KG1 (cell line): ENCODE results near the gene SLC39A10.
"Not testable (repeated sequence)": the region's sequence is repeated elsewhere in the genome, so short reads cannot be mapped to it uniquely, and the experiment has no call there.

Source experiments
- DNase-seq: peaks from one replicate; lab custom pipeline; 2025; lab: John Stamatoyannopoulos, UW

The SLC39A10 gene, protein sequence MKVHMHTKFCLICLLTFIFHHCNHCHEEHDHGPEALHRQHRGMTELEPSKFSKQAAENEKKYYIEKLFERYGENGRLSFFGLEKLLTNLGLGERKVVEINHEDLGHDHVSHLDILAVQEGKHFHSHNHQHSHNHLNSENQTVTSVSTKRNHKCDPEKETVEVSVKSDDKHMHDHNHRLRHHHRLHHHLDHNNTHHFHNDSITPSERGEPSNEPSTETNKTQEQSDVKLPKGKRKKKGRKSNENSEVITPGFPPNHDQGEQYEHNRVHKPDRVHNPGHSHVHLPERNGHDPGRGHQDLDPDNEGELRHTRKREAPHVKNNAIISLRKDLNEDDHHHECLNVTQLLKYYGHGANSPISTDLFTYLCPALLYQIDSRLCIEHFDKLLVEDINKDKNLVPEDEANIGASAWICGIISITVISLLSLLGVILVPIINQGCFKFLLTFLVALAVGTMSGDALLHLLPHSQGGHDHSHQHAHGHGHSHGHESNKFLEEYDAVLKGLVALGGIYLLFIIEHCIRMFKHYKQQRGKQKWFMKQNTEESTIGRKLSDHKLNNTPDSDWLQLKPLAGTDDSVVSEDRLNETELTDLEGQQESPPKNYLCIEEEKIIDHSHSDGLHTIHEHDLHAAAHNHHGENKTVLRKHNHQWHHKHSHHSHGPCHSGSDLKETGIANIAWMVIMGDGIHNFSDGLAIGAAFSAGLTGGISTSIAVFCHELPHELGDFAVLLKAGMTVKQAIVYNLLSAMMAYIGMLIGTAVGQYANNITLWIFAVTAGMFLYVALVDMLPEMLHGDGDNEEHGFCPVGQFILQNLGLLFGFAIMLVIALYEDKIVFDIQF

DNA sequence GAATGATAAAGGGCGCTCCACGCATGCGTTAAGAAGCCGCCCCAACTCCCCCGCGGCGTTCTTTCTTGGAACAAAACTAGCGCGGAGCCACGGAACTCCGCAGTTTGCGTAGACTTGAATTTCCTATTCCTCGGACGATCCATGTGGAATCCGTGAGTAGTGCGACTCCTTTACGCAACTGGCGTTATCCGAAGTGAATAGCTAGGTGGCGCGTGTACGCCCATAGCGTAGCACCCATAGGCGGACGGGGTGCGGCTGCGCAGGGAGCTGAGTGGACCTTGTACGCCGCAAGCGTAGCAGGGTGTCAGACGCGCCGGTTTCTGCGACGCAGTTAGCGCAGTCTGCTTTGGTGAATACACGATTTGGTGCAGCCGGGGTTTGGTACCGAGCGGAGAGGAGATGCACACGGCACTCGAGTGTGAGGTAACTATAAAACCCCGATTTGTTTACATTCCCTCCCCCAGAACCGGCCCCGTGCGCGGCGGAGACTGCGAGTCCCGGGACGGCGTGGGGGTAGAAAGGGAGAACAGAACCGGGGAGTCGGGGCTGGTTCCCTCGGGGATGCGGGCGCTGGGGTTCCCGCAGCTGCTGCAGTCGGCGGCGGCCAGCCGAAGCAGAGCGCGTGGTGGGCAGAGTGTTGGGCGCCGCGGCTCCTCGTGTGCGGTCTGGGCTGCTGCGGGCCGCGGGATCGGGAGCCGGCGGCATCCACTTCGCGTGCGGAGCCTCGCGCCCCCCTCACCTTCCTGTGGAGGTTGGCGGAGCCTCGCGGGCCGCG is at the start of gene SLC39A10:
SLC39A10 (plus strand) TSS at position 368 of the 775 bp plus-strand sequence. CDS start 22,817 bp downstream, outside the sequence.
- DNase-seq: peak; percentile 92

DNA sequence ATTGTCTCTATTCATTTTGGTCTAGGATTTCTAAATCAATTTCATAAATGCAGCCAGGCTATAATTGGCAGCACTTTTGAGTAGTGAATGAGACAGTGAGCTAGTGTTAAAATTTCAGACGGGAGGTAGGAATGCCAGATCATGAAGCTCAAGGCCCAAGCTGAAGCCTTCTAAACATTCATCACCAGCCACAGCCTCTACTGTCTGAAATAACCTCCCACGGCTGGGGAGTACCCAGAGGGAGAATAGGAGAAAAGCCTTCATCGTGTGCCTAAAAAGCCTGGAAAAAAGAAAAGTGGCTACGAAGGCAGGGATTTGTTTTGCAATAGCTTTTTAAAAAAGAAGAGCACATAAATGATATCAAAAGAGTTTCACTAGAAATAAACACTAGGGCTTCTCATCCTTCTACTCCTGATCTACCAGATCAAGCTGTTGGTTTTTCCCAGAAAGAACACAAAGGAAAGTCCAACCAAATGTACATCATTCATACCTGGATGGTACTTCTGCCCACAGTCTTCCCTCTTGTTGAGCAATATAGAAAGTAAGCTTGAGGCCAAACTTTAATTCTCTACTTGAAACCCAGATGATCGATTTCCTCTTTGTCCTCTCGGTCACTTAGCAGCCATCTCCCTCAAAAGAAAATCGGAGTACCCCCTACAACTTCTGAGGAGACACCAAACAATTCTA is 48.1 kb upstream of the SLC39A10 start:
- DNase-seq: no peak

DNA sequence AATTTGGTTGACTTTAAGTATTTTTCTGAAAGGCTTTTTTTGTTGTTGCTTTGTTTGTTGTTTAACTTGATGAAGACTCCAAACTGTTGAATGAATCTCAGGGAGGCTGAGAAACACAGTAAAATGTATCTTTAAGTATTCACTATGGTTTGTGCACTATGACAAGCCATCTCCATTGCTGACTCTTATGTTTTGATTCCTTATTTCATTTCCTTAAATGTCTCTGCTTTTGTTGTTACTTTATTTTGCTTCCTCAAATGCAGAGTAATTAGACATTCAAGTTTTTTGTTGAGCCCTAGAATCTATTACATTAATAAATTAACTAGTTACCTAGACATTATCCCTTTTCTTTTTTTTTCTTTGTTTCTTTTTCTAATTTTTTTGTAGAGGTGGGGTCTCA is 46.3 kb upstream of the SLC39A10 start:
- DNase-seq: no peak

DNA sequence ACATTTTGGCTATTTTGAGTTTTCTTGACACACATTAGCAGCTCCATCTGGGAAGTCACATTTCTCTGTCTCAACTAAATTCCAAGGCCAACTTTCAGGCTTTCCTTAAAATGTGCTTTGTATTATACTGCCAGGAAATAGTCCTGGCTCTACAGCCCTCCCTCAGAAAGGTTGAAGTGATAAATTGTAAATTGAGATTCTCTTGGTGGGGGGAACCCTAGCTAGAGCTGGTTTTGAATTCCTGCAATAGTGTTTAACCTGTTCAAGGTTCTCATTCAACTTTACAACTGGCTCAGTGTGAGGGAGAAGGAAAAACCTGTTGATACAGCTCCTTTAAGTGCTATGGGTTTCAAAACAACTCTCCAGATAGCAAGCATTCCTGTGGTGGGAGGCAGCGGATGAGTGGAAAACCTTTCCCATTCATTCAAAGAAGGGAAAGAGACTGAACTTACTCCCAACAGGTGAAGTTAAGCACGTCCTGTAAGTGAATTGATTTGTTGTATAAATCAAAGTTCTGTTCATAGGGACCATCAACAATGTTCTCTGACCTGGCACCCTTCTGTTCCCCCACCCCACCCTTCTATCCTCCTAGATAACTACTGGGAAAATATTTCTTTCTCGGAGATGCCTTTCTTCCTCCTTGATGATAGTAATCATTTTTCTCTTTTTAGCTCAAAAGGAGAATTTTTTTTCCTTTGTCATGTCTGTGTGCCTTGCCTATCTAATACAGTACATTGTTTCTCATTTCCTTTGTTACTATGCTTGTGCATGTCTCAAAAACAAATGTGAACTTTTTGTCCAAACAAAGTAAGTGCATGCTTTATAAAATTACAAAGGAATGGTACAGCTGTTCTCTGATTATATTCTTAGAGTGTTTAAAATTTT is 44.2 kb upstream of the SLC39A10 start:
- no peak for DNase-seq

DNA sequence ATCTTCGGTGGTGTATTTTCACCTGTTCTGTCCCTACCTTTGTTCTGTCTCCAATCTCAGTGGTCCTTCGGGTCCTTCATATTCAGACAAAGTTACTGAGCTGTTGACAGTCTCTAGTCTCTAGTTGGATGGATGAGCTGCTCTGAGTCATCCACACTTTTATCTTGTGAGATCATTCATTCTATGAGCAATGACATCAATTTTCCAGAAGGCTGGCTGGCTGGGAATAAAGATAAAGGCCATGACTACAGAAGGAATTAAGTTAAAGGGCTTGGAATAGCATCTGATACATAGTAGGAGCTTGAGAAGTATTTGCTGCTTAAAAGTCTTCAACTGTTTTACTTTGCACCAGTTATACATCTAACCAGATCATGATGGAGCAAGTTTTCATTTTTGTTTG is 43.1 kb upstream of the SLC39A10 start:
- DNase-seq: no peak

DNA sequence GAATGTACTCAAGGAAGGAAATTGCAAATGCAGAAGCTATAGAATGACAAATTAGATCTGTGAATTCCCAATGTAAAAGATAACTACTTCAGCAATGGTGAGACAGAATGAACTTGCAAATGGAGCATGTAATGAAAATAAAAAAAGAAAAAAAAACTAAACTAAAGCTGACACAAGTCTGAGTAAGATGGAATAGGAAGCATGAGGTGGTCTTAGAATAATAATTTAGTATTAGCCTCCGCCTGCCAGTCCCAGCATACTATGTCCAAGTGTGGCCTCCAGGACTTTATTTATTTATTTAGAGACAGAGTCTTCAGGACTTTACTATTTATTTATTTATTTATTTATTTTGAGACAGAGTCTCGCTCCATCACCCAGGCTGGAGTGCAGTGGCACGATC is 37.4 kb upstream of the SLC39A10 start:
- no peak for DNase-seq

DNA sequence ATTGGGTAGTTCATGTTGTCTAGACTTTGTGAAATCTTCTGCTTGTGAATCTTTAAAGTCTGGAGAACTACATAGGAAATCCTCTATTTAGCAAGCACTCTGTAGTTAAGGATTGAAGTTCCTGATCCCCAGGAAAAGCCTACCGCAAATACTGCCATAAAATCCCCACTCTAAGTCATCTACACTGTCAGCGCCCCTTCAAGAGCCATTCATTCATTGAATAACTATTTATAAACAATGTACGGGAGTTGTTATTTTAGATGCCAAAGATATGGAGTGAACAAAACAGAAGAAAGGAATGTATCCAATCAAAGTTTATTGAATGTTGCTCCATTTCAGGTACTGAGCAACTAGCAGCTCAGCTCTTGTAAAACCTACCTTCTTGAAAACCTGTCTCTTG is 36.5 kb upstream of the SLC39A10 start:
- DNase-seq: no peak

DNA sequence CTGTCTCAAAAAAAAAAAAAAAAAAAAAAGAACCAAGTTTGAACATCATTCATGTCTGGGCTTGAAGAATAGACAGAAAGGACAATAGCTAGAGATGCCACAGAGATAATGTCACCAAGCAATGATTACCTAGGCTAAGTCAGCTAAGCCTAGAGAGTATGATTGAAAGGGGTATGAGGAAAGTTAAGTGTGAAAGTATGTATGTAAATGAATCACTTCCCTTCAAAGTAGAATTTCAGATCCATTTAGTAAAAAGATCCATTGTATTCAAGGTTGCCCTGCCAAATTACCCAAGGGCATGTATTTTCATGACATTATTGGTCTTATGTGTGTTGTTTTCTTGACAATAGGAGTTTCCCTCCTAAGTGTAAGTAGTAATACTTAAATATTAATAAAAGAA is 34.1 kb upstream of the SLC39A10 start:
- DNase-seq: no peak

DNA sequence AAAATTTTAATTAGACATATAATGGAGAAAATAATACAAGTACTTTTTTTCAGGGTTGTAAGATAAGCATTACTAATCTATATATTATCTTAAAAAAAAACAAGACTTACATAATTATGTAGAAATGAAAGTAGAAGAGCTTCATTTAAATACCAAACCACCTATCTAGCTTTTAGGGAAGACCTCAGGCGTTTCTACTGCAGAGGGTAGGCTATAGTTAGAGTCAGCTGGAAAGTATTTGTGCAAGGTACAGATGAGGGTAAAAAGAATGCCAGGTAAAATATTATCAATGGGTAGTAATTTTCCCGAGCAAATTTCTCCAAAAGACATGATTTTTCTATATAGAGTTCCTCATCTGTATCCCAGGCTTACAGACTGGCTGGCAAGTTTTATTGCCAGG is 30.5 kb upstream of the SLC39A10 start:
- DNase-seq: no peak

DNA sequence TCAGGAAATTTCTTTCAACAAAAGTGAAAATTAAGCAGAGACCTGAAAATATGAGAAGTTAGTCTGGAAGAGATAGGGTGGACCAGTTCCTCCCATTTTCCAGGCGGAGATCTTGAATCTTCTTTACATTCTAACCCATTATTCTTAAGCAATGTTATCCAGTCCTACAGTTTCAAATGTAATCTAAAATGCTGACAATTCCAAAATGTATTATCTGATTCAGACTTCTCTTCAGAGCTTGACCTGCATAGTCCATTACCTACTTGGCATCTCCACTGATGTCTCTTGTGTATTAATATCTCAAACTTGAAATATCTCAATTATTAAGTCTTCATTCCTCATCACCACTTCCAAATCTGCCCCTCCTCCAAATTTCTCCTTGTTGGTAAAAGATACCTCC is 28.4 kb upstream of the SLC39A10 start:
- no peak for DNase-seq

DNA sequence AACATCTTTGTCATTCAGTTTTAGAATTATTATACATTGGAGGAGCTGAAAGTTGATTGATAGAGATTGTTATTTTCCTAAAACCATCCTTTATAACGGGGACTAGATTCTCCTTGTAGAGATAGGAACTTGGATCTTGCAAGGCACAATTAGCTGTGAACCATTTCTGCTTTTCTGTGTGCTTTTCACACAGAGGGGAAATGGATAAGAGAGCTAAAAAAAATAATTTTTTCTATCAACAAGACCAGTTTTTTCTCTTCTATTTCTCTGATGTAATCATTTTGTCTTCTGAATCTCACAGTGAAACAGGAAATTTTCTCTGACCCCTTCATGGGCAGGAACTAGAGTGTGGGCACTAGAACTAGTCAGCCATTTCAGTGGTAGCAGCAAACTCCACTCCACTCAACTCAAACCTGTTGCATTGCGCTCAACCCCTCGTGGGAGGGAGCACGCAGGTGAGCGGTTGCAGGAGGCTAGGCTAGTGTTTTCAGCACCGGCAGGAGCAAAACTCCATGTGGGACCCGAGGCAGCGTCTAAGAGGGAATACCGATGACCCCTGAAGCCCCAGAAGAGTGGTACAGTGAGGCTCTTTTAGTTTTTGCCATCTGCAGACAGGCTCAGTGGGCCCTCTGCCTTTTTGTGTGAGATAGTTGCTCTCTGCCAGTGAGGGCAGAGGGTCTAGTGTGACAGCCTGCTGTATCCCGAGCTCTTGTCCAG is 24.0 kb upstream of the SLC39A10 start:
- no peak for DNase-seq

DNA sequence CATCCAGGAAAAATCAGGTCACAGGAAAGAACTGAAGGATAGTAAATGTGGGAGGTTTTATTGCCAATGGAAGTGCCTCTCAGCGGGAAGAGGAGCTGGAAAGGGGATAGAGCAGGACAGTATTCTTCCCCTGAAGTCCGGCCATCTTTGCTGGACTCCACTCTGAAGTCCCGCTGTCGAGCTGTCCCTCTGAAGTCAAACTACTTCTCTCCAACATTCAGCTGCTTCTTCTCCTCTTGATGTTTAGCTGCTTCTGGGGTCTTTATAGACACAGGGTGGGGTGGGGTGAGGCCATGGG is 23.5 kb upstream of the SLC39A10 start:
- DNase-seq: no peak

DNA sequence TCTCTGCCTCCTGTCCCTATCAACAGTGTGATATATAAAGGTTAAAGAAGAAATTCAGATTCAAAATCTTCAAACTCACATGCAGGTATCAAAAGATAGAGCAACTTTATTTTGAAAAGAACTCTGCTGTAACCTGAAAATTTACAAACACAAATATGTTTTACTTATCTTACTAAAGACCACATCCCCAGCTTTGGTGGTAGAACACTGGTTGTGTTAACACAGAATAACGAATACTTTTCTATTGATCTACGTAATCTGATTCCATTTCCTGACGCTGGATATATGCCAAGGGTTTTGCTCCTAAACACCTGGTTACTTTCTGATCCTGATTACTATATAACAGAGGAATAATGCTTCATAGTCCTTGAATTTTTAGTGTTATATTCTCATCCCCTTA is 23.1 kb upstream of the SLC39A10 start:
- DNase-seq: no peak

DNA sequence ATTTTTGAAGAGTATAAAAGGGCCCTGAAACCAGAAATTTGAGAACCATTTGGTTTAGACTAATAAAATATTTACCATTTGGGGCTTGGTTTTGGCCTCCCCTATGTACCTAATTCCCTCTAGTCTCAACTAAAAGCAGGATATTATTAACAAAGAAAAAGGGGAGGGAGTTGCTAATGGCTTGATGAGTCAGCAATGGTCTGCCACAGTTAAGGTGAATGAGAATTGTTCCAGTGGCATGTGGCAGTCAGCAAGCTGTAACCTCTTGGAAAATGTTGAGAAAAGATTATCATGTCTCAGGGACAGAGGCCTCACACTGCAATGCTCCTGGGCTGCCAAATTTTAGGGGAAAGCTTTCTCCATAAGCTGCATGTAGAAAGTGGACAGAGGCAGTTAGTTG is 20.1 kb upstream of the SLC39A10 start:
- DNase-seq: no peak

DNA sequence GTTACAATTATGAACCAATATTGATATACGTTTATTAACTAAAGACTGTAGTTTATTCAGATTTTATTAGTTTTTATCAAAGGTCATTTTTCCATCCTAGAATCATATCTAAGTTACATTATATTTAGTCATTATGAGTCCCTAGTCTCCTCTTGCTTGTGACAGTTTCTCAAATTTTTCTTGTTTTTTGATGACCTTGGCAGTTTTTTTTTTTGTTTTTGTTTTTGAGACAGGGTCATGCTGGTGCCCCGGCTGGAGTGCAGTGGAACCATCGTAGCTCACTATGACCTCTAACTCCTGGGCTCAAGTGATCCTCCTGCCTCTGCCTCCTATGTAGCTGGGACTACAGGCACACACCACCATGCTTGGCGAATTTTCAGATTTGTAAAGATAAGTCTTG is 18.3 kb upstream of the SLC39A10 start:
- DNase-seq: no peak

DNA sequence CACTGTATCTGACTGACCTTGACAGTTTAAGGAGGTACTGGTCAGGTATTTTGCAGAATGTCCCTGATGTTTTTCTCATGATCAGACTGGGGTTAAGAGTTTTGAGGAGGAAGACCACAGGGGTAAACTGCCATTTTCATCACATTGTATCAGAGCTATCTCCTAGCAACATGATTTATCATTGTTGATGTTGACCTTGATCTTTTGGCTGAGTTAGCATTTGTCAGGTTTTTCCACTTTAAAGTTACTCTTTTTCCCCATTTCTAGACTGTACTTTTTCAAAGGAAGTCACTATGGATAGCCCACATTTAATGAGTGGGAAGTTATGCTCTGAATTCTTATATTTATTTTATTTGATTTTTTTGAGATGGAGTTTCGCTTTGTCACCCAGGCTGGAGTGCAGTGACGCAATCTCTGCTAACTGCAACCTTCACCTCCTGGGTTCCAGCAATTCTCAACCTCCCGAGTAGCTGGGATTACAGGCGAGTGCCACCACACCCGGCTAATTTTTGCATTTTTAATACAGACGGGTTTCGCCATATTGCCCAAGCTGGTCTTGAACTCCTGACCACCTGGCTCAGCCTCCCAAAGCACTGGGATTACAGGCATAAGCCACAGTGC is 17.7 kb upstream of the SLC39A10 start:
- no peak for DNase-seq

DNA sequence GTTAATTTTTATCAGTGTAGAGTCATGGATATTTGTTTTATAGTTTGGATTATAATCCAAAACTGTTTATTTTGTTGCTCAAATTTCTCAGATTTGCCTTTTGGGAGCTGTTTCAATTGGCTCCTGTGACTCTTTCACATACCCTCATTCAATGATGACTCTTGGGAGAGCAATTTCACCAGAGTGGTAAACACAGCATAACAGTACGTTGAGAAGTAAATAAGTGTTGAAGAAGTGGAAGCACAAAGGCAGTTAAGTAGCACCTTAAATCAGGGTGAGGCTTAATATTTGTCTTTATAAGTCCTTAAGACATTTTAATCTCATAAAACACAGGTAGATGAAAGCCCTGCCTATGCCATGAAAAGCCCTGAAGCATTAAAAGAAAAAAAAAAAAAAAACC is 17.1 kb upstream of the SLC39A10 start:
- no peak for DNase-seq

DNA sequence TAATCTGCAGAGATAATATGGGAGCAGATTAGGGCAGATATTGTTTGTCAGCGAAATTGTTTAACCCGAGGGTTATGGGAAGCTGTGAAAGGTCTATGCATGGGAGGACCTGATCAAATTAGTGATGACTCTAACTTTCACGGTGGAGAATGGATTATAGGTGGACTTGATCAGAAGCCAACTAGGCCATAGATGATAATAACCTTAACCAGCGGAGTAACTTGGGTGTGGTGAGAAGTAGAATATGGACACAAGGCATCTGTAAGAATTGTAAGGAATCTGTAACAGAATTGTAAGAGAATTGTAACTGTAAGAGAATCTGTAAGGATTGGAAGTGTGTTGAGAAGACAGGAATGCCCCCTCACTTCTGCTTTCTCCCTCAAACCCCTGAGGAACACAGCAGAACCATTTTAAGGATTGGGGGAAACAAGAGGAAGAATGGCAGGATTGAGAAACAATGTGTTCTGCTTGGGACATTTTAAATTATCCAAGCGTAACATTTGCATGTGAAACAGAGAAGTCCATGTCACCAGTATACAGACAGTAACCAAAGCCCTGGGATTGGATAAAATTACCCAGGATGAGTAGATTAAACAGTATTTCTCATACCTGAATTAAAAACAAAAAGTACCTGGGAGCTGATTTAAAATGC is 14.9 kb upstream of the SLC39A10 start:
- DNase-seq: no peak

DNA sequence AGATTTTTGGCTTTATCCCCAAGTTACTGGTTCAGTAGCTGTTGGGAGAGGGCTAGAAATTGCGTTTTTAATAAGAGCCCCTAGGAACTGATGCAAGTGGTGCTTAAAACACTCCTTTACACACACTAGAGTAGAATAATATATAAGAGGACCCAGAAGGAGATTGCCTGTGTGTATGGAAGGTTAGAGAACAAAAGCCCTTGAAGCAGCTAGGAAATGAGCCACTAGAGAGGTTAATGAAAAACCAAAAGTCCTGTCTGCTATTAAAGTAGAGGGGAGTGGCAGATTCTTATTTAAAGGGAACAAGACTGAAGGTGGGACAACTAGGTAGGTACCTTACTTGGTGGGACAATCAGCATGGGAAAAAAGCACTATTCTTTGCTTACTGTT is 14.4 kb upstream of the SLC39A10 start:
- no peak for DNase-seq

DNA sequence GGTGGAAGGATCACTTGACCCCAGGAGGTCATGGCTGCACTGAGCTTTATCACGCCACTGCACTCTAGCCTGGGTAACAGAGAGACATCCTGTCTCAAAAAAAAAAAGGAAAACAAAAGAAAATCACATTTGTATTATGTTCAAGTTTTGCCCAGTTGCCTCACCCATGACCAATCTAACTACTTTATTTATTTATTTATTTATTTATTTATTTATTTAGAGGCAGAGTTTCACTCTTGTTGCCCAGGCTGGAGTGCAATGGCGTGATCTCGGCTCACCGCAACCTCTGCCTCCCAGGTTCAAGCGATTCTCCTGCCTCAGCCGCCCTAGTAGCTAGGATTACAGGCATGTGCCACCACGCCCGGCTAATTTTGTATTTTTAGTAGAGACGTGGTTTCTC is 12.3 kb upstream of the SLC39A10 start:
- DNase-seq: not testable (repeated sequence)
